Cardiac atrium fibroblast (primary cell): Measurements from ENCODE around the gene SNX7. TPM values are rescaled to one million over a fixed set of nuclear protein-coding genes. Genes with fewer than 3 reads are reported as not detected.

Experiments
- total RNA-seq: library from RNA; depleted of rRNA; stranded (reverse); fragments of >200 nt; gene quantifications from 2 replicates; pipeline ENCODE4 v1.2.3, GENCODE V29; 2015

SNX7 gene, protein sequence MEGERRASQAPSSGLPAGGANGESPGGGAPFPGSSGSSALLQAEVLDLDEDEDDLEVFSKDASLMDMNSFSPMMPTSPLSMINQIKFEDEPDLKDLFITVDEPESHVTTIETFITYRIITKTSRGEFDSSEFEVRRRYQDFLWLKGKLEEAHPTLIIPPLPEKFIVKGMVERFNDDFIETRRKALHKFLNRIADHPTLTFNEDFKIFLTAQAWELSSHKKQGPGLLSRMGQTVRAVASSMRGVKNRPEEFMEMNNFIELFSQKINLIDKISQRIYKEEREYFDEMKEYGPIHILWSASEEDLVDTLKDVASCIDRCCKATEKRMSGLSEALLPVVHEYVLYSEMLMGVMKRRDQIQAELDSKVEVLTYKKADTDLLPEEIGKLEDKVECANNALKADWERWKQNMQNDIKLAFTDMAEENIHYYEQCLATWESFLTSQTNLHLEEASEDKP
- total RNA-seq: 24.0 and 24.7 TPM in 2 replicates

GRCh38 chr1:98661544-98662355 is at the start of gene SNX7:
TSS of gene SNX7 (plus strand) at chr1:98661721. CDS start at chr1:98661732, 11 bp downstream.

